HCEC 1CT (cell line): Measurements from ENCODE around the gene XYLT1.

Experiments used
- DNase-seq: peaks from one replicate; pipeline ENCODE4 v3.0.0-alpha.2; 2017

Gene XYLT1

DNA sequence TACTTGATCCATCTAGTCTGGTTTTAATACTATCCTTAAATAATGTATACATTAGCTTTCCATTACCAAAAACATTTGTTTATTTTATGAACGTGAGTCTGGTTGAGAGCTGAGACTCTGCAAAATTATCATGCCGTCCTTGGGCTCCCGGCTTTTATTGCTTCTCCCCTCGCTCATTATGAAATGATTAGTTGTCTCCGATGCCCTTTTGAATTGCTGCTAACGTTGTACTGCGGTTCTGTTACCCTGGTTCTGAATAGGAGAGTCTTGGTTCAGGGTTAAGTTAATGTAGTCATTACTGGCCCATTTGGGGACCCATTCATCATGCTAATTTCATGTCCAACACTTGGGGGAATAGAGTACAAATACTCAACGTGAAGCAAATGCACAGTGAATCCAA, 12.8 kb downstream of the XYLT1 start:
- DNase-seq: no peak

GRCh38 chr16:17457513-17457912, 13.2 kb downstream of the XYLT1 start:
- no peak for DNase-seq

- no peak for DNase-seq
Observed at GRCh38 chr16:17454162-17454730, 16.5 kb downstream of the XYLT1 start.

GRCh38 chr16:17453364-17454038, 17.3 kb downstream of the XYLT1 start:
- DNase-seq: no peak

DNA sequence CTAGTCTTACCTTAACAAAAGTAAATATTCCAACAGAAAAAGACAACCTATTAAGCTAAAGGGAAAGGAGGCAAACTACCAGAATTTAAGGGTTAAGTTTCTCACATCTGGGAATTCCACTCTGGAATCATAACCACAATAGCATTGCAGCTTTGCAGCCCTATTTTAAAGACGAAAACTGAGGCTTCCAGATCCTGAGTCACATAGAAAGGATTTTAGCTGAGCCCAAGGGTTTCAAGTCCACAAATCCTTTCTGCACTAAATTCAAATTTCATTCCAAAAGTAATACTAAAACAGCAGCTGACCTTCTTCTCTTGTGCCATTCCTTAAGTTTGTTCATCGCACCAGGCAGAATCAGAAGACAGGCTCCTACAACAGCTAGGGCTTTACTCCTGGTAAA, 17.8 kb downstream of the XYLT1 start:
- DNase-seq: no peak

DNA sequence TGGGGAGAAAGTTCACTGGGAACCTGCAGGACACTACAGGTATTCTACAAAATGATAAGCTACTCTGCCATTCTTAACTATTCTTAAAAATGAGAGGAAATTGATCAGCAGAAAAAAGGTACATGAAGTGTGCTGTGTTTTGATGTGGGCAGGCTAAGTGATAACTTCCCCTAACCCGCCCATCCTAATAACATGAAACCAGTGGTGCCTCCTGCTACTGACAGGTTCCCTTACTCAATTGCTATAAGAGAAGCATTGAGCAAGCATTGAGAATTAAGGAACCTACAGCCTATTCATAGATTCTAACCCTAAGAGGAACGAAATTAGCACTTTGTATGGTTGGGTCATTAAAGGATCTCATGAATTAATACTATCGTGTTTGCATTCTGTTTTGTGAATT, 18.9 kb downstream of the XYLT1 start:
- no peak for DNase-seq

GRCh38 chr16:17450291-17450690, 20.5 kb downstream of the XYLT1 start:
- DNase-seq: no peak

- DNase-seq: no peak
Observed at GRCh38 chr16:17448640-17449638, 21.8 kb downstream of the XYLT1 start.

DNA sequence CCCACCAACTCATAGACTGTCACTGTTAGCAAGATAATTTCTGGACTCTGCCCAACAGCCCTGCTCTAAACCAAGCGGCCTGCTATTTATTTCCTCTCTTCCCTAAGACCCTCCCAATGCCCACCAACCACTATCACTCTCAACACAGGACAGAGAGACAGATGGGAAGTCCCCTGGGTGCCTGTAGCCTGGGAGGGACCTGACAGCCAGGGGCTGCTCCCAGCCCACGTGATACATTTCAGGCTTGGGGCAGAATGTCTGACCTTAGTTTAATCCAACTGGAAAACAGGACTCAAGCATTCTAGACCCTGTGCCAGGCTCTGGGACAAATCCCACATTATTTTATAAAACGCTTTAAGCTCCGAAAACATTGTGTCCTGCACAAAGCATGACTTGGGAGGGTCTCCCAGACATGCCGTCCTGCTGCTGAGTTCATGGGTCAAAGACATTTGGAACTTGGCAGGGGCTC, 23.6 kb downstream of the XYLT1 start:
- no peak for DNase-seq

- DNase-seq: no peak
Observed at GRCh38 chr16:17446661-17447060, 24.1 kb downstream of the XYLT1 start.

GRCh38 chr16:17445421-17445820, 25.3 kb downstream of the XYLT1 start:
- DNase-seq: no peak

GRCh38 chr16:17444658-17445057, 26.1 kb downstream of the XYLT1 start:
- DNase-seq: no peak

DNA sequence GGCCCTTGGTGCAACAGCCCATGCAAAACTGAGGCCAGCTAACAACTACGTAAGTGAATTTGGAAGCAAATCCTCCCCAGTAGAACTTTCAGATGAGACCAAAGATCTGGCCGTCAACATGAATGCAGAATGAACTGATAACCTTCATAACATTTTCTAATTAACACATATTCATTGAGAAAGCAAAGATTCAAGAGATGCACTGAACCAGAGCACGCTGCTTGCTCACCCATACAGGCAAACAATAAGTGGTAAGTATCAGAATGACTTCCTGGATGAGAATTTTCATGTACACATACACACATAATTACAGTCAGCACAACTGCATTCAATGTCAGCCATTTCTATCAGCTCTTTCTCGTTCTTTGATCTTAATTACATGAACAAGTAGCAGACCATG, 30.6 kb downstream of the XYLT1 start:
- DNase-seq: no peak

DNA sequence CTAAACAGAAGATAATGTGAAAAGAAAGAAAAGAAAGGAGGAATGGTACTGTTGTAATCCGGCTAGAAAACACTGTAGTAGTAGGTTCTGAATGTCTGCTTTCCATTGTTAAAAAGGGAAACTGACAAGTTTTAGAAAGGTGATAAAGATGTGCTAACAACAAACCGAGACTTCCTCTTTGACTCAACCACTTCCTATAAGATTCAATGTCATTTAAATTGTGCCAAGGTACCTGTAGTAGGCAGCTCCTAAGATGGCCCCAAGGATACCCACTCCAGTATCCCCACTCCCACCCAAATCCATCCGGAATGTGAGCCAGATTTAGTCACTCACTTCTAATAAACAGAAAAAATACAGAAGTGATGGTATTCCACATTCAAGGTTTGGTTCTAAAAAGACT, 31.2 kb downstream of the XYLT1 start:
- no peak for DNase-seq

DNA sequence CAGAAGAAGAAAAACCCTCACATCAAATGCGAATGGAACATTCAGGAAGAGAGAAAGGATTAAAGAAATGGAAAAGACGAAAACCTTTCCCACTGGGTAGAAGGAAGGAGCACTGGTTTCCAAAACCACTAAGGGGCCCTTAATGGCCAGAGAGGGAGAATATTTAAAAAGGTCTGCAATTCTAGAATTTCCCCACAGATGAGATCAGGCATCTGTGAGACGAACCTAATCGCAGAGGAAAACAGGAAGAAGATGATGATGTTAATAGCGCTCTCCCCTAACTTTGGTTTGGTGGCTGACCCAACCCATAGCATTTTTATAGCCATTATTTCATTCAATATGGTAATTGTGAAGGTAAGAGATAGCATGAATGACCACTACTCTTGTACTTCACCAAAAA, 32.8 kb downstream of the XYLT1 start:
- no peak for DNase-seq

GRCh38 chr16:17437127-17437720, 33.5 kb downstream of the XYLT1 start:
- DNase-seq: no peak

DNA sequence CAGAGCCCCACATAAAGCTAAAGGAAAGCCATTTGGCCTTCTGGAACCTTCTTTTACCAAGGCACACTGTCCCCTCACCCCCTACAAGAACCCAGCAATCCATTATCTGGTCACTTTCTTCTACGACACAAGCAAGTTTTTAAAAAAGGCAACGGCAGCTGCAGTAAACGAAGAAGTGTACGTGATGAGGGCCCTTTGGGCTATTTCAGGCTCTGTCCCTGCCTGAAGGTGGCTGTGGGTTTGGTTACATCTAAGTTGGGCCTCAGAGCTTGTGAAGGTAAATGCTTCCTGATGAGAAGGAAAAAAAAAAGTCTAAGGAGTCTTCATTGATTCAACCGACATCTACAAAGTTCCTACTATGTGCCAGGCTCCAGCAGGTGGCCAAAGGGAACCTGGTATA, 35.4 kb downstream of the XYLT1 start:
- DNase-seq: no peak

DNA sequence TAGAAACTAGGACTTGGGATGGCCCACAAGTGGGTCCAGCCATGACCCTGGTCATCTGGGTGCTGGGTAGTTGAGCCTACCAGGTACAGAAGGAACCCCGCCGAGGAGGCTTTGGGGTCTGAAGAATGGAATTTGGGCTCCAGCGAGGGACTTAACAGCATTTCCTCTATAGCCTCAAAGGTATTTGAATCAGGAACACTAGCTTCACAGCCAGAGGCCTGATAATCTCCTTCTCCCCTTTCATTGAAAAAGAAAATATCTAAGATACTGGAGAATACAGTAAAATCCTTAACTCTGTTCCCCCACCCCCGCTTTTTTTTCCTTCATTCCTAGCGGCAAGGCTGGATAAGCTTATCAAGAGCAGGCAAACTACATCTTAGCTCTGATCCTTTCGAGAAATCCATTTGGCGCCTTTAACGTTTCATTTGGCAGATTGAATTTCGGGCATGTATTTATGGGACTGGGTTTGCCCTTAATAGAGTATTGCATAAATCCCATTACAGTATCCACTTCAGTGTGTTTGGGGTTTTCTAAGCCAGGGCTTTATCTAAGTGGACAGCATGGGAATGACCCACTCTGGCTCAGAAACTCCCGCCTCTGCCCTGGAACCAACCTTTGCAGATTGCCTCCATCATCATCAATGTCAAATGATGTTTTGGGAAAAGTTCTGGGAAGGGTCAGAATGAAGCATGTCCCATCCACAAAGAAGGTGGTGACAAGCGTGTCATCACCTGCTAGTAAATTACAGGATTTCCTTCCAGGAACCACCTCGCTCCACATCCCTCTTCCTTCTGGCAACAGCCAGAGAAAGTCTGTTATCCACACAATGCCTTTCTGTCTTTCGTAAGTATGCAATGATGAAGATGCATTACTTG, 36.9 kb downstream of the XYLT1 start:
- DNase-seq: no peak

GRCh38 chr16:17432901-17433576, 37.7 kb downstream of the XYLT1 start:
- no peak for DNase-seq

- no peak for DNase-seq
Observed at GRCh38 chr16:17431968-17432625, 38.7 kb downstream of the XYLT1 start.

- no peak for DNase-seq
Observed at GRCh38 chr16:17431012-17431411, 39.7 kb downstream of the XYLT1 start.
